ENCODE results near the gene ACOT7.

Gene ACOT7

GRCh38 chr1:6348511-6349191, 44.9 kb downstream of the ACOT7 start:
- DNase-seq (ENCODE audit: low read depth, low spot score): no peak
- Histone ChIP-seq H3K4me3 (no peak overlapping the region), H3K9me3 (ENCODE audit: low read depth, low read length) (no peaks in the 10 kb centered on the region), H3K27ac (no peak overlapping the region), H3K36me3 (ENCODE audit: insufficient read depth, low read length) (no peaks in the 10 kb centered on the region), H3K9ac (ENCODE audit: insufficient read length) (no peak overlapping the region)
- TF ChIP-seq EZH2 (IDR thresholded peaks at IDR 0.05) (no peak), POLR2AphosphoS5 (IDR thresholded peaks at IDR 0.05; ENCODE audit: borderline replicate concordance, low read depth, low read length) (no peak), FOXP2 (optimal IDR thresholded peaks at IDR 0.05; ENCODE audit: control extremely low read depth, extremely low read length, insufficient read depth) (no peak)

- H3K4me3 ChIP-seq: no peak overlapping the region
- no peak for DNase-seq (ENCODE audit: low read depth, low spot score)
- TF ChIP-seq EZH2 (IDR thresholded peaks at IDR 0.05) (no peak), FOXP2 (optimal IDR thresholded peaks at IDR 0.05; ENCODE audit: control extremely low read depth, extremely low read length, insufficient read depth) (no peak), POLR2AphosphoS5 (IDR thresholded peaks at IDR 0.05; ENCODE audit: borderline replicate concordance, low read depth, low read length) (no peak)
- H3K9ac ChIP-seq (ENCODE audit: insufficient read length): no peak overlapping the region
- no peak overlapping the region for H3K27ac ChIP-seq
- no peaks in the 10 kb centered on the region for H3K9me3 ChIP-seq (ENCODE audit: low read depth, low read length)
- H3K36me3 ChIP-seq (ENCODE audit: insufficient read depth, low read length): no peaks in the 10 kb centered on the region
Measured at GRCh38 chr1:6347641-6348487, 45.7 kb downstream of the ACOT7 start.

GRCh38 chr1:6345460-6345859, 48.1 kb downstream of the ACOT7 start:
- Histone ChIP-seq H3K27ac (no peak overlapping the region), H3K9me3 (ENCODE audit: low read depth, low read length) (no peaks in the 10 kb centered on the region), H3K36me3 (ENCODE audit: insufficient read depth, low read length) (no peaks in the 10 kb centered on the region), H3K4me3 (no peak overlapping the region), H3K9ac (ENCODE audit: insufficient read length) (no peak overlapping the region)
- TF ChIP-seq POLR2AphosphoS5 (IDR thresholded peaks at IDR 0.05; ENCODE audit: borderline replicate concordance, low read depth, low read length) (no peak), FOXP2 (optimal IDR thresholded peaks at IDR 0.05; ENCODE audit: control extremely low read depth, extremely low read length, insufficient read depth) (no peak), EZH2 (IDR thresholded peaks at IDR 0.05) (no peak)
- no peak for DNase-seq (ENCODE audit: low read depth, low spot score)

GRCh38 chr1:6345009-6345408, 48.6 kb downstream of the ACOT7 start:
- no peaks in the 10 kb centered on the region for H3K9me3 ChIP-seq (ENCODE audit: low read depth, low read length)
- TF ChIP-seq POLR2AphosphoS5 (IDR thresholded peaks at IDR 0.05; ENCODE audit: borderline replicate concordance, low read depth, low read length): no peak
- TF ChIP-seq FOXP2 (optimal IDR thresholded peaks at IDR 0.05; ENCODE audit: control extremely low read depth, extremely low read length, insufficient read depth): no peak
- no peak for TF ChIP-seq EZH2 (IDR thresholded peaks at IDR 0.05)
- DNase-seq (ENCODE audit: low read depth, low spot score): no peak
- no peak overlapping the region for H3K4me3 ChIP-seq
- H3K9ac ChIP-seq (ENCODE audit: insufficient read length): no peak overlapping the region
- H3K36me3 ChIP-seq (ENCODE audit: insufficient read depth, low read length): no peaks in the 10 kb centered on the region
- H3K27ac ChIP-seq: no peak overlapping the region

GRCh38 chr1:6343506-6344405, 49.8 kb downstream of the ACOT7 start:
- H3K4me3 ChIP-seq: no peak overlapping the region
- no peaks in the 10 kb centered on the region for H3K9me3 ChIP-seq (ENCODE audit: low read depth, low read length)
- TF ChIP-seq FOXP2 (optimal IDR thresholded peaks at IDR 0.05; ENCODE audit: control extremely low read depth, extremely low read length, insufficient read depth) (no peak), POLR2AphosphoS5 (IDR thresholded peaks at IDR 0.05; ENCODE audit: borderline replicate concordance, low read depth, low read length) (no peak), EZH2 (IDR thresholded peaks at IDR 0.05) (no peak)
- no peak for DNase-seq (ENCODE audit: low read depth, low spot score)
- no peaks in the 10 kb centered on the region for H3K36me3 ChIP-seq (ENCODE audit: insufficient read depth, low read length)
- H3K9ac ChIP-seq (ENCODE audit: insufficient read length): no peak overlapping the region
- no peak overlapping the region for H3K27ac ChIP-seq

- no peak overlapping the region for H3K27ac ChIP-seq
- no peaks in the 10 kb centered on the region for H3K36me3 ChIP-seq (ENCODE audit: insufficient read depth, low read length)
- no peak overlapping the region for H3K9ac ChIP-seq (ENCODE audit: insufficient read length)
- TF ChIP-seq EZH2 (IDR thresholded peaks at IDR 0.05) (no peak), POLR2AphosphoS5 (IDR thresholded peaks at IDR 0.05; ENCODE audit: borderline replicate concordance, low read depth, low read length) (no peak), FOXP2 (optimal IDR thresholded peaks at IDR 0.05; ENCODE audit: control extremely low read depth, extremely low read length, insufficient read depth) (no peak)
- DNase-seq (ENCODE audit: low read depth, low spot score): no peak
- no peaks in the 10 kb centered on the region for H3K9me3 ChIP-seq (ENCODE audit: low read depth, low read length)
- no peak overlapping the region for H3K4me3 ChIP-seq
Measured at GRCh38 chr1:6342056-6342455, 51.5 kb downstream of the ACOT7 start.

GRCh38 chr1:6338695-6339094, 54.9 kb downstream of the ACOT7 start:
- no peaks in the 10 kb centered on the region for H3K36me3 ChIP-seq (ENCODE audit: insufficient read depth, low read length)
- no peaks in the 10 kb centered on the region for H3K9me3 ChIP-seq (ENCODE audit: low read depth, low read length)
- no peak for DNase-seq (ENCODE audit: low read depth, low spot score)
- TF ChIP-seq EZH2 (IDR thresholded peaks at IDR 0.05) (no peak), FOXP2 (optimal IDR thresholded peaks at IDR 0.05; ENCODE audit: control extremely low read depth, extremely low read length, insufficient read depth) (no peak), POLR2AphosphoS5 (IDR thresholded peaks at IDR 0.05; ENCODE audit: borderline replicate concordance, low read depth, low read length) (no peak)
- H3K4me3 ChIP-seq: no peak overlapping the region
- no peak overlapping the region for H3K9ac ChIP-seq (ENCODE audit: insufficient read length)
- no peak overlapping the region for H3K27ac ChIP-seq
